ENCODE data around the gene LTB. TPM values are rescaled to one million over a fixed set of nuclear protein-coding genes. Genes with fewer than 3 reads are reported as not detected.
A peak's percentile ranks its signal among the peaks of the same experiment; 100 is the strongest.

LTB gene
- total and polyA plus RNA-seq, 2 of the 13 experiments (the other 11 are each of a cell fraction or from before 2014, with no cell fraction given), result 0.09 to 0.22 TPM

DNA sequence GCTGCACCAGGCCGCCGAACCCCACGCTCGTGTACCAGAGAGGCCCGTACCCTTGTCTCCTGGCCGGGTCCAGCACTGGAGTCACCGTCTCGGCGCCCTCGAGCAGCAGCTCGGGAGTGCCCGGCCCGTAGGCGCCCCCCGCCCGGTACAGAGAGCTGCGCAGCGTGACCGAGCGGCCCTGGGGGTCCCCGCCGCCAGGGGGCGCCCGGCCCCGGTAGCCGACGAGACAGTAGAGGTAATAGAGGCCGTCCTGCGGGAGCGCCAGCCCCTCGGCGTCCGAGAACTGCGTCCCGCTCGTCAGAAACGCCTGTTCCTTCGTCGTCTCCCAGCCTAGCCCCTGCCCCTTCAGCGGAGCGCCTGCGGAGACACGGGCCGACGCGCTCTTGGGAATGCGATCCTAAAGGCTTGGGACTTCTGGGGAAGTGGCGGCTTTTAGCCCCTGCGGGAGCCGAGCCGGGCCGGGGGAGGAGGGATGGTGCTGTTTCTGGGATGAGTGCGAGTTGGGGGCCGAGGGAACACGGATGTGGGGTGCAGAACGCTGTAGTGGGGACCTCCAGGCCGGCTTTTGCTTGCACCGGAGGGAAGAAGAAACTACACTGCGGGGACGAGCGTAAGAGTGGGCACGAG lies 1.3 kb downstream of the LTB start (continued):
- TF ChIP-seq, protein P1, sequence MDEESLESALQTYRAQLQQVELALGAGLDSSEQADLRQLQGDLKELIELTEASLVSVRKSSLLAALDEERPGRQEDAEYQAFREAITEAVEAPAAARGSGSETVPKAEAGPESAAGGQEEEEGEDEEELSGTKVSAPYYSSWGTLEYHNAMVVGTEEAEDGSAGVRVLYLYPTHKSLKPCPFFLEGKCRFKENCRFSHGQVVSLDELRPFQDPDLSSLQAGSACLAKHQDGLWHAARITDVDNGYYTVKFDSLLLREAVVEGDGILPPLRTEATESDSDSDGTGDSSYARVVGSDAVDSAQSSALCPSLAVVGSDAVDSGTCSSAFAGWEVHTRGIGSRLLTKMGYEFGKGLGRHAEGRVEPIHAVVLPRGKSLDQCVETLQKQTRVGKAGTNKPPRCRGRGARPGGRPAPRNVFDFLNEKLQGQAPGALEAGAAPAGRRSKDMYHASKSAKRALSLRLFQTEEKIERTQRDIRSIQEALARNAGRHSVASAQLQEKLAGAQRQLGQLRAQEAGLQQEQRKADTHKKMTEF (CRISPR knock-in tag; IDR thresholded peaks at IDR 0.05), result peak; percentile 91
- TF ChIP-seq ZNF414 (CRISPR knock-in tag; IDR thresholded peaks at IDR 0.05) (peak; percentile 95; the same call in 1 of the 2 replicates), ZNF678 (CRISPR knock-in tag; IDR thresholded peaks at IDR 0.05) (peak; percentile 89; the same call in 1 of the 2 replicates), HDAC2 (CRISPR knock-in tag; IDR thresholded peaks at IDR 0.05) (peak; percentile 70), TFDP2 (CRISPR knock-in tag; IDR thresholded peaks at IDR 0.05) (peak; percentile 75), STAG1 (CRISPR knock-in tag; IDR thresholded peaks at IDR 0.05) (peak; percentile 76), ZNF354B (CRISPR knock-in tag; IDR thresholded peaks at IDR 0.05) (no peak), ZBTB46 (CRISPR knock-in tag; IDR thresholded peaks at IDR 0.05; ENCODE audit: borderline replicate concordance) (0 out of 2 replicates have a peak, but pooled peaks have one; percentile 73), ZNF724P (CRISPR knock-in tag; IDR thresholded peaks at IDR 0.05; ENCODE audit: borderline replicate concordance) (peak; percentile 55; the same call in 1 of the 2 replicates), HNRNPLL (IDR thresholded peaks at IDR 0.05; ENCODE audit: low read depth, low read length, poor library complexity, severe bottlenecking) (peak; percentile 97), KMT2B (CRISPR knock-in tag; IDR thresholded peaks at IDR 0.05) (peak; percentile 75), ZNF280D (CRISPR knock-in tag; IDR thresholded peaks at IDR 0.05) (no peak), HOXA9 (CRISPR knock-in tag; IDR thresholded peaks at IDR 0.05; ENCODE audit: borderline replicate concordance) (peak; percentile 38; the same call in 1 of the 2 replicates), CTCF (CRISPR knock-in tag; IDR thresholded peaks at IDR 0.05) (peak; percentile 95)
- TF ChIP-seq, protein P2, sequence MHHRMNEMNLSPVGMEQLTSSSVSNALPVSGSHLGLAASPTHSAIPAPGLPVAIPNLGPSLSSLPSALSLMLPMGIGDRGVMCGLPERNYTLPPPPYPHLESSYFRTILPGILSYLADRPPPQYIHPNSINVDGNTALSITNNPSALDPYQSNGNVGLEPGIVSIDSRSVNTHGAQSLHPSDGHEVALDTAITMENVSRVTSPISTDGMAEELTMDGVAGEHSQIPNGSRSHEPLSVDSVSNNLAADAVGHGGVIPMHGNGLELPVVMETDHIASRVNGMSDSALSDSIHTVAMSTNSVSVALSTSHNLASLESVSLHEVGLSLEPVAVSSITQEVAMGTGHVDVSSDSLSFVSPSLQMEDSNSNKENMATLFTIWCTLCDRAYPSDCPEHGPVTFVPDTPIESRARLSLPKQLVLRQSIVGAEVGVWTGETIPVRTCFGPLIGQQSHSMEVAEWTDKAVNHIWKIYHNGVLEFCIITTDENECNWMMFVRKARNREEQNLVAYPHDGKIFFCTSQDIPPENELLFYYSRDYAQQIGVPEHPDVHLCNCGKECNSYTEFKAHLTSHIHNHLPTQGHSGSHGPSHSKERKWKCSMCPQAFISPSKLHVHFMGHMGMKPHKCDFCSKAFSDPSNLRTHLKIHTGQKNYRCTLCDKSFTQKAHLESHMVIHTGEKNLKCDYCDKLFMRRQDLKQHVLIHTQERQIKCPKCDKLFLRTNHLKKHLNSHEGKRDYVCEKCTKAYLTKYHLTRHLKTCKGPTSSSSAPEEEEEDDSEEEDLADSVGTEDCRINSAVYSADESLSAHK (CRISPR knock-in tag; IDR thresholded peaks at IDR 0.05; ENCODE audit: borderline replicate concordance), result 0 out of 2 replicates have a peak, but pooled peaks have one; percentile 29
